Measurements from ENCODE around the gene ATOH8.

DNA sequence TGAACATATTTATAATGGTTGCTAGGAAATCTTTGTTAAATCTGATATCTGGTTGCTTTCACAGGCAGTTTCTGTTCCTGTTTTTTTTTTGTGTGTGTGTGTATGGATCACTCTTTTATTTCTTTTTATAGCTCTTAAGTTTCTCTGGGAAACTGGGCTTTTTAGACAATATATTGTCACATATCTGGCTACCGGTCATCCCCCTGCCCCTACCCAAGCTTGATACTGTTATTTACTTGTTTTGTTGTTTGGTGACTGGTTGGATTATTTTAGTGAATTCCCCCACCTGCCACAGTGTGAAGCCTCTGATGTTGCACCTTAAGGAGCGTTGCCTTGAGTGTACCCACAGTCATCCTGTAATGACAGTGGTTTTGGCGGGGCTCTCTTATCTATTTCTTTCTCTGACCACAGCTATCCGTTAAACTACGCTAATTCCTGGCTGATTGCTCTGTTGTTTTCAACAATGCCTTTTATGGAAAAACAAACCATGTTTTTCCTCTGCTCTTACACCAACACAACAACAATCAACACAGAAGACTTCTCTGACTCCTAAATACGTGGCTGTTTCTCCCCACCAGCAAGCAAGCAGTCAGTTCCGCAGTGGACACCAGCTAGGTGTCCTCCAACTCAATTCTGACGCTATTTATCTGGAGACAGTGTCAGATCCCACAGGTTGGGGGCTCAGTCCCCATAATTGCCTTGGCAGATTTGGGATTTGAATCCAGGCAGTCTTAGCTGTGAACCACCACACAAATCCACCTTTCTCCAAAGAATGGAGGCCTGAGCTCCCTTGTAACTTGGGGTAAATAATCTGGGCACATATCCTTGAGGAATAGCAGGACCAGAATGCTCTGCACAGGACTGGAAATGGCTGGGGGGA, 48.8 kb upstream of the ATOH8 start:
- TF ChIP-seq POLR2AphosphoS5 (IDR thresholded peaks at IDR 0.05; ENCODE audit: low read depth, low read length), result no peak
- TF ChIP-seq, protein P1, sequence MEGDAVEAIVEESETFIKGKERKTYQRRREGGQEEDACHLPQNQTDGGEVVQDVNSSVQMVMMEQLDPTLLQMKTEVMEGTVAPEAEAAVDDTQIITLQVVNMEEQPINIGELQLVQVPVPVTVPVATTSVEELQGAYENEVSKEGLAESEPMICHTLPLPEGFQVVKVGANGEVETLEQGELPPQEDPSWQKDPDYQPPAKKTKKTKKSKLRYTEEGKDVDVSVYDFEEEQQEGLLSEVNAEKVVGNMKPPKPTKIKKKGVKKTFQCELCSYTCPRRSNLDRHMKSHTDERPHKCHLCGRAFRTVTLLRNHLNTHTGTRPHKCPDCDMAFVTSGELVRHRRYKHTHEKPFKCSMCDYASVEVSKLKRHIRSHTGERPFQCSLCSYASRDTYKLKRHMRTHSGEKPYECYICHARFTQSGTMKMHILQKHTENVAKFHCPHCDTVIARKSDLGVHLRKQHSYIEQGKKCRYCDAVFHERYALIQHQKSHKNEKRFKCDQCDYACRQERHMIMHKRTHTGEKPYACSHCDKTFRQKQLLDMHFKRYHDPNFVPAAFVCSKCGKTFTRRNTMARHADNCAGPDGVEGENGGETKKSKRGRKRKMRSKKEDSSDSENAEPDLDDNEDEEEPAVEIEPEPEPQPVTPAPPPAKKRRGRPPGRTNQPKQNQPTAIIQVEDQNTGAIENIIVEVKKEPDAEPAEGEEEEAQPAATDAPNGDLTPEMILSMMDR (IDR thresholded peaks at IDR 0.05), result no peak
- no peak for TF ChIP-seq JUND (IDR thresholded peaks at IDR 0.05)
- no peak for TF ChIP-seq GABPA (IDR thresholded peaks at IDR 0.05; ENCODE audit: low read depth)
- no peak for TF ChIP-seq RFX5 (IDR thresholded peaks at IDR 0.05; ENCODE audit: low read length)

All from SK-N-SH (cell line).